Measurements from ENCODE around the gene FOXE1.

The FOXE1 gene

DNA sequence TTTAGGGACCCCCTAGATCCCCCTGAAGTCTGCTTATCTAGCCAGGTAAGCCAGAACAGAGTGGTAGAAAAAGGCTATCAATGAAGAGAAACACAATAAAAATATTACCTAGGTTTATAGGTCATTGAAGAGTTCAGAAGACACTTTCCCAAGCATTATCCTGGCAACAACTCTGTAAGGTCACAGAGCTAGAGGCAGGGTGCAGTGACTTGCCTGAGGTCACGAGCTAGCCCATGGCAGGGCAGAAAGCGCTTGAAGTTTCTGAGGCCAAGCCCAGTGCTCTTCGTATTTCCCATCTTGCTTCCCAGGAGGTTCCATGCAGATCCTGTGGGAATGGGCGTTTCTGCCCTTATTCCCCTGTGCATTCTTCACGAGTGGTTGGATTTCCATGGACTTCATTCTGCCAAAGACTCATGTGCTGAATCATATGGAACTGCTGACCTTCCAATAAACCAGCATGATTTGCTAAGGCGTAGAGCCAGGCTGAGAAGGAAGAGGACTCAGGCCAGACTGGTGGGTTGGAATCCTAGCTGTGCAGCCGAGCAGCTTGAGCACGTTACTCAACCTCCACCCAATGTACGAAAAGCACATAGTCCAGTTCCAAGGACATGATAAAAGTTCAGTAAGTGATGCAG is 47.2 kb downstream of the FOXE1 start:
- in situ Hi-C loops (cut with HindIII; ENCODE audit: low pct_ligation_motif_present, low pct_unique_long_range_greater_than_20kb, low sequenced_read_pairs) = no loop called here
- no peak for DNase-seq

DNA sequence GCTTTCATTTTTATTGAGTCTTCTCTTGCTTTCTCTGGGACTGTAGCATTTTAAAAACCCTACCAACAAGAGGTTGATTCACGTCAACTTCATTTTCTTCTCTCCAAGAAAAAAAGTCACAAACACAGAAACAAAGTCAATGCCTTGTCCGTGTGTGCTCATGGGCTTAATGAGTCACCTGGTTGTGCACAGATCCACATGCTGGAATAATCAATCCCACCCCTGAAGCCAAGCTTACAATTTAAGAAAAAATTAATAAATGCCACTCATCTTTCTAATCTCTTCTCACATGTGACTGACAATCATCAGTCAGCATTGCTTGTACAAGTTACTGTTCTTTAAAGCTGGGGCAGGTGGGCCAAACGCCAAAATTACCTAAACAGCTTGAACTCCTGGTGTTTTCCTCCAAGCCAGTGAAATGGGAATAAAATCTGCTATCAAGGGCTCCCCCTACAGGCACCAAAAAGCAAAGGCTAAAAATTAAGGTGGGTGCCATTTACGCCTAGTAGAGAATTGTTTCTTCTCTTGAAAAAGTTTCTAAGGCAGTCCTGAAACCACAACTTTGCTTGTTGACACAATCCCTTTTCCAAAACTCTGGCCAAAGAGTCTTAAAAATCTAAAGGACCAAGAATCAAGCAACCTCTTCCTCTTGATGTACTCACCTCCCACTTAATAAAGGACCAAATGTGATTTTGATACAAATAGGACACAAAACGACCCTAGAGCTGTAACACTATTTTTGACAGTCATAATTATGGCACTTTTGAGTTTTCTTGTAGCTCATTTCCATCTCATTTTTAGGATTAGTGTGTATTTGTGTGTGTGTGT is 47.9 kb downstream of the FOXE1 start:
- DNase-seq = peak; percentile 50
- in situ Hi-C loops (cut with HindIII; ENCODE audit: low pct_ligation_motif_present, low pct_unique_long_range_greater_than_20kb, low sequenced_read_pairs) = no loop called here

DNA sequence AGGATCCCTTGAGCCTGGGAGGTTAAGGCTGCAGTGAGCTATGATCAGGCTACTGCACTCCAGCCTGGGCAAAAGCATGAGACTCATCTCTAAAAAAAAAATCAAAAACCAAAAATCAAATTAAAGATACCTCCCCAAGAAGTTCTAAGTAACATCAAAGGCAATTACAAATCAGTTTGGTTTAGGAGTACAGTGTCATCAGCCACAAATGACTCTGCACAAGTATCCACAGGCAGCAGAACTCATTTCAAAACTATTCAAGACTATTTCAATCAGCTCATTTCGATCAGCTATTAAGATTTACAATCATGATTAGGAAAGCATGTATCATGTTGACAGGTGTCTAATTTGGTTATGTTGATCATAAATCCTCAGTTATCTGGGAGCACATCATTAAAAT is 50.2 kb downstream of the FOXE1 start:
- DNase-seq = no peak
- in situ Hi-C loops (cut with HindIII; ENCODE audit: low pct_ligation_motif_present, low pct_unique_long_range_greater_than_20kb, low sequenced_read_pairs) = no loop called here

DNA sequence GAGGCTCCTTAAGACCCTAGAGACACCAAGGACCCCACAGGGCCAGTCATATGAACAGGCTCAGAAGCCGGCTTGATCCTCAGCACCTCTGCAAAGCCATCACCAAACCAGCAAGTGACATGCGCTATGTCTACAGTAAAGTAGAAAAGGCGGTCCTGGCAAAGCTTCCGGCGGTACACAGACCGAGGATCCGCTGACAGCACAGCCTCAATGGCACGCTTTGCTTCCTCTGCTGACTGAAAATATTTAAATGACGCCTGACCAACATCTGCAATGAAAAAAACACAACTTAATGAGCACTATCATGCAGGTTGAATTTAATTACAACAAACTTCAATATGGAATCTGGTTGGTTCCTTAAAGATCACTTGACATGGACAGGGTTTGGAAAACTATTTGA is 51.7 kb downstream of the FOXE1 start:
- in situ Hi-C loops (cut with HindIII; ENCODE audit: low pct_ligation_motif_present, low pct_unique_long_range_greater_than_20kb, low sequenced_read_pairs) = no loop called here
- DNase-seq = no peak

DNA sequence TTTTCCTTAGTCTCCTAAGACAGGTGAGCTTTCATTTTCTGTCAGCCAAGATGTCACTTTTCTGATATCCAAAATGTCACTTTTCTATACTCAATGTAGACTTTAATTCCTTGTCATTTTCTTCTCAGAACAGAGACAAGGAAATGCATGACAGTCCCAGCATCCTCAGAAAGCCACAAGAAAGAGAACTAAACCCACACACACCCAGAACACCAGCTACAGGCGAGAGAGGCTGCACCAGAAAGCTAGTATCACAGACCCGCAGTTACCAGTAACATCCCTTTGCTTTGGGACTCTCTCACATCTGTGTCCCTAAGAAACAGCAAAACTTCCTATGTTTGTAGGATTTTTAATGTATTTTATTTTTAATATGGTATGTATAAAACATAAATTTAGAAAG is 52.2 kb downstream of the FOXE1 start:
- no peak for DNase-seq
- in situ Hi-C loops (cut with HindIII; ENCODE audit: low pct_ligation_motif_present, low pct_unique_long_range_greater_than_20kb, low sequenced_read_pairs) = no loop called here

Measured in ACHN (cell line).